Right atrium auricular region (tissue), 2 donors: ENCODE results near the gene GLYR1. TPM values are rescaled to one million over a fixed set of nuclear protein-coding genes. Genes with fewer than 3 reads are reported as not detected.

Experiments used
- DNase-seq: peaks from one replicate; pipeline ENCODE4 v3.0.0-alpha.2; 2019; ENCODE audit warnings: low spot score
- H3K27ac ChIP-seq, 2 donors: fragments of 200-600 bp; sonication (generic); 1 replicate in 1 of 2; 2 replicates in 1 of 2; pipeline ENCODE4 v1.5.1; 2016 to 2019
- H3K27me3 ChIP-seq, 2 donors: fragments of 200-600 bp; sonication (generic); one replicate each; pipeline versions ENCODE4 v1.5.1 to v1.6.0; 2017 to 2019
- H3K36me3 ChIP-seq: fragments of 200-600 bp; sonication (generic); one replicate; pipeline ENCODE4 v1.5.1; 2016
- H3K4me1 ChIP-seq, 2 donors: fragments of 200-600 bp; sonication (generic); one replicate each; pipeline versions ENCODE4 v1.5.1 to v1.6.0; 2017 to 2019
- H3K4me3 ChIP-seq, 2 donors: fragments of 200-600 bp; sonication (generic); 1 replicate in 1 of 2; 2 replicates in 1 of 2; pipeline ENCODE4 v1.5.1; 2017 to 2019; ENCODE audit warnings: mild to moderate bottlenecking in 1 of 2, moderate library complexity in 1 of 2
- H3K9me3 ChIP-seq, 2 donors: fragments of 200-600 bp; sonication (generic); one replicate each; pipeline ENCODE4 v1.5.1; 2019
- total RNA-seq, 2 donors: library from RNA; depleted of rRNA; stranded (reverse); fragments of >200 nt; gene quantifications; one replicate each; pipeline ENCODE4 v1.1.0, GENCODE V29; 2016
- TF ChIP-seq, protein P1 (sequence below), 2 donors: fragments of 200-600 bp; sonication (generic); IDR thresholded peaks; one replicate each; pipeline ENCODE4 v1.5.1; 2019; ENCODE audit warnings: antibody characterized with exemption in 2 of 2

Gene GLYR1
- total RNA-seq, 2 donors from 2014 or later: 37.4 to 39.4 TPM

DNA sequence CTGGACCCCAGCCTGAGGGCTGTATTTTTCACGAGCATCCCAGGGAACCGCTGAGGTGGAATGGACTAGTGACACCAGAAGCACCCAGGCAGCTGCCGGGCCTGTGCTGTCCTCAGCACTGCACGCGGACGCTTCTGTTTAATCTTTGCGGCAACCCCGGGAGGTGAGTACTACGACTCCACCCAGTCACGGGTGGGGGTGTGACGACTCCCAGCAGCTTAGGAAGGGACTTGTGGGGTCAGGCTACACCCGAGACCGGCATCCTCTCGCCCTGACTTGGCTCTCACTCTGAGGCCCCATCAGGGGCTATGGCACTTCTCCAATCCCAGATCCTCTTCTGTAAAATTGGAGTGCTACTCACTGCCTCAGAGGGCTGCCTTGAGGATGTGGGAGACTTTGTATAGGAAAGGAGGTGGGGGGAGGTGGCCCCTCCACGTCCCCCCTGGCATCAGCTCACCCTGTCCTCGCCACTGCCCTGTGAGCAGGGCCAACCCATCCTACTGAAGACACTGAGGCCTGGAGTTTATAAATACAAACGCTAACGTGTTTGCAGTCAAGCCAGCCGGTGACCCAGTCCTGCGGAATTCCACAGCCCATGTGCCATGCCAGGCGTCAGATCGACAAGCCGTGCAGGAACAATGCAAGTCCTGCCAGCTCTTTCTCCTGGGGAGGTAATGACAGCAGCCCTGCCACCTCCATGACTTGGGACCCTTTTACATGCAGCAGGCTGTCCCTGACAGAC, 45.4 kb upstream of the GLYR1 start:
- TF ChIP-seq, protein P1, sequence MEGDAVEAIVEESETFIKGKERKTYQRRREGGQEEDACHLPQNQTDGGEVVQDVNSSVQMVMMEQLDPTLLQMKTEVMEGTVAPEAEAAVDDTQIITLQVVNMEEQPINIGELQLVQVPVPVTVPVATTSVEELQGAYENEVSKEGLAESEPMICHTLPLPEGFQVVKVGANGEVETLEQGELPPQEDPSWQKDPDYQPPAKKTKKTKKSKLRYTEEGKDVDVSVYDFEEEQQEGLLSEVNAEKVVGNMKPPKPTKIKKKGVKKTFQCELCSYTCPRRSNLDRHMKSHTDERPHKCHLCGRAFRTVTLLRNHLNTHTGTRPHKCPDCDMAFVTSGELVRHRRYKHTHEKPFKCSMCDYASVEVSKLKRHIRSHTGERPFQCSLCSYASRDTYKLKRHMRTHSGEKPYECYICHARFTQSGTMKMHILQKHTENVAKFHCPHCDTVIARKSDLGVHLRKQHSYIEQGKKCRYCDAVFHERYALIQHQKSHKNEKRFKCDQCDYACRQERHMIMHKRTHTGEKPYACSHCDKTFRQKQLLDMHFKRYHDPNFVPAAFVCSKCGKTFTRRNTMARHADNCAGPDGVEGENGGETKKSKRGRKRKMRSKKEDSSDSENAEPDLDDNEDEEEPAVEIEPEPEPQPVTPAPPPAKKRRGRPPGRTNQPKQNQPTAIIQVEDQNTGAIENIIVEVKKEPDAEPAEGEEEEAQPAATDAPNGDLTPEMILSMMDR (IDR thresholded peaks at IDR 0.05): no peak
- peak overlapping the region; percentile 56 to 66 for H3K27ac ChIP-seq
- no peaks in the 10 kb centered on the region for H3K27me3 ChIP-seq
- DNase-seq: no peak
- peaks cover 0 to 15% of the 10 kb centered on the region in 2 donors for H3K4me1 ChIP-seq
- H3K36me3 ChIP-seq: peaks cover 3% of the 10 kb centered on the region
- no peak overlapping the region for H3K4me3 ChIP-seq
- H3K9me3 ChIP-seq: no peaks in the 10 kb centered on the region

DNA sequence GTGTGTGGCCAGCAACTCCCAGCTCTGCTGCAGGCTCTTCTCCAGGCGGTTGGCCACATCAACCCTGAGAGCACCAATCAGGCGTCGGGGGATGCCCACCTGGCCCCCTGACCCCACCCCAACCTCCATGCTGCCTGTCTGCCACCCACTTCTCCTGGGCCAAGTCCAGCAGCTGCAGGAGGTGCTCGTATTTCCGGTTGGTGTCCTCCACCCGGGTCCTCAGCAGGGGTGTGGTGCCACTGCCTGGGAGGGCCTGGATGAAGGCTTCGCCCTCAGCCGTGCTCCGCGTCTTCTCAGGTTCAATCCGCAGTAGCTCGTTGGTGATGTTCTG, 44.8 kb upstream of the GLYR1 start:
- Histone ChIP-seq H3K9me3 (no peaks in the 10 kb centered on the region), H3K36me3 (peaks cover 10% of the 10 kb centered on the region), H3K27ac (peak overlapping the region in 1 of 2 donors; percentile 66), H3K27me3 (no peaks in the 10 kb centered on the region), H3K4me1 (peaks cover 0 to 15% of the 10 kb centered on the region in 2 donors), H3K4me3 (no peak overlapping the region)
- DNase-seq: no peak
- TF ChIP-seq, protein P1 (IDR thresholded peaks at IDR 0.05): no peak

DNA sequence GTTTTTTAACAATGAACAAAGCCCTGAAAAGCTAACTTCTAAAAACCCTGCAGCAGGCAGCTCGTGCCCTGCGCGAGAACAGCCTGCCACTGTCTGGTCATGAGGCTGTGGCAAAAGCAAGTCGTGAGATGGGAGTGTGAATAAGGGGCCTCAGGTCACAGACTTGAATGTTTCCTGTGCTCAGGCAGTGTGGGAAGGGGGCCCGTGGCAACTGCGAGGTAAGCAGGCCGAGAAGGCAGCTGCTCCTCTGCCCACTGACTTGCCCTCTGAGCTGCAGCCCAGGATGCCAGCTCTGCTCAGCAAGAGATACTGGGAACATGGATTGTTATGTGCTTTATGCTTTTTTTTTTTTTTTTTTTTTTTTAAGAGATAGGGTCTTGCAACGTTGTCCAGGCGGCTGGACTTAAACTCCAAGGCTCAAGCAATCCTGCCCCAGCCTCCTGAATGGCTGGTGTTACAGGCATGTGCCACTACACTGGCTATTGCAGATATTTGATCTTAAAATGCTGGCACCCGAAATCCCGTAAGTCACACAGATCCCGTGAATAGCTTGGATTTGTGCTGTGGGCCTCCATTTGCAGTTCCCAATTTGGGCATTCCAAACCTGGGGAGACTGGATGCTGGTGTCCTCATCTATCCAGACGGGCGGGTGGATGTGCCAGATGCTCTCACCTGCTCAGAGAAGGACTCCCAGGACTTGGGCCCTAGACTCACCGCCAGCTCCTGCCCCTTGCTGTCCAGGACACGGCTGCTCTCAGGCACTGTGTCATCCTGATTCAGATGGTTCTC, 44.2 kb upstream of the GLYR1 start:
- TF ChIP-seq, protein P1 (IDR thresholded peaks at IDR 0.05): no peak
- Histone ChIP-seq H3K4me3 (no peak overlapping the region), H3K27me3 (no peaks in the 10 kb centered on the region), H3K27ac (peak overlapping the region in 1 of 2 donors; percentile 66), H3K4me1 (peaks cover 0 to 15% of the 10 kb centered on the region in 2 donors), H3K9me3 (no peaks in the 10 kb centered on the region), H3K36me3 (peaks cover 16% of the 10 kb centered on the region)
- no peak for DNase-seq

DNA sequence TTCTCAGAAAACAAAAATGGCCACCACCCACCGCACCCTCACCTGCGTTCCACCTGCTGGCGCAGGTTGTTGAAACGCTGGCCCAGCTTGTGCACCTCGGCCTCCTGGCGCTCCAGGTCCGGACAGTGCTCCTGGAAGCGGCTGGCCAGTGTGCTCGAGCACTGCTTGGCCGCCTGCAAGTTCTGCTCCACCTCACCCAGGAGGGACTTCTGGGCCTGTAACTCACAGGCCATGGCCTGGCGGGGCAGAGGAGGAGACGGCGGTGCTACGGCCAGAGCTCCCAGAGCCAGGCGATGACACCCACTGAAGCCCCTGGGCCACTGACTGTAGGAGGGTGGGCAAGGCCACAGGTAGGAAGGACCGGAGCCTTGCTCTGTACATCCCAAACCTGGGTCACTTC, 43.6 kb upstream of the GLYR1 start:
- Histone ChIP-seq H3K4me3 (no peak overlapping the region), H3K36me3 (peaks cover 22% of the 10 kb centered on the region), H3K9me3 (no peaks in the 10 kb centered on the region), H3K4me1 (peaks cover 0 to 15% of the 10 kb centered on the region in 2 donors), H3K27ac (no peak overlapping the region), H3K27me3 (no peaks in the 10 kb centered on the region)
- no peak for DNase-seq
- TF ChIP-seq, protein P1 (IDR thresholded peaks at IDR 0.05): no peak

DNA sequence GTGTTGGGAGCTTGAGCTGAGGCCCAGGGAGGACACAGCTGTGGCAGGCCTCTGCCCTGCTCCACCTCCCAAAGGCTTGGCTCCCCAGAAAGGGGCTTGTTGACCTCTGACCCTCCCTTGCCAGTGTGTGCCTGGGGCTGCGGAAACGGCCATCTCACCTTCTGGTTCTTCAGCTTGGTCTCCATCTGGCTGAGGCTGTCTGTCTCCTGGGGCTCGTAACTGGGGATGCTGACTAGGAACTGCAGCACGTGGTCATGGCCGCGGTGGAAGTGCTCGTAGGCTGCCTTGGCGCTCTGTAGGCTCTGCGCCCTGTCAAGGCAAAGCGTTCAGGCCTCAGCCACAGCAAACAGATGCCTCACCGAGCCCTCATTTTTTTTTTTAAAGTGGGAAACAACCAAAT, 42.9 kb upstream of the GLYR1 start:
- Histone ChIP-seq H3K4me3 (no peak overlapping the region), H3K27ac (no peak overlapping the region), H3K9me3 (no peaks in the 10 kb centered on the region), H3K36me3 (peaks cover 28% of the 10 kb centered on the region), H3K27me3 (no peaks in the 10 kb centered on the region), H3K4me1 (peaks cover 0 to 15% of the 10 kb centered on the region in 2 donors)
- no peak for DNase-seq
- TF ChIP-seq, protein P1 (IDR thresholded peaks at IDR 0.05): no peak
